ENCODE data around the gene MYRF. TPM values are rescaled to one million over a fixed set of nuclear protein-coding genes. Genes with fewer than 3 reads are reported as not detected.

The MYRF gene
- total RNA-seq, 4 donors from 2014 or later = 0.24 to 2.8 (median 0.83) TPM

GRCh38 chr11:61834278-61835048 is 82.0 kb downstream of the MYRF start:
- DNase-seq (ENCODE audit: low spot score in 2 of 2) = no peak
- peaks cover 4% of the 10 kb centered on the region for H3K36me3 ChIP-seq
- H3K9me3 ChIP-seq = no peaks in the 10 kb centered on the region
- peak overlapping the region; percentile 64 for H3K27ac ChIP-seq
- H3K27me3 ChIP-seq = no peaks in the 10 kb centered on the region
- H3K4me3 ChIP-seq = no peak overlapping the region
- peaks cover 32% of the 10 kb centered on the region for H3K4me1 ChIP-seq
- TF ChIP-seq CTCF (IDR thresholded peaks at IDR 0.05) (no peak), POLR2A (IDR thresholded peaks at IDR 0.05) (no peak), EP300 (IDR thresholded peaks at IDR 0.05) (no peak), POLR2AphosphoS5 (IDR thresholded peaks at IDR 0.05) (no peak)
- WGBS = 48% methylated on average over 11 of the region's 12 CpGs

GRCh38 chr11:61836193-61836592 is 83.8 kb downstream of the MYRF start:
- Histone ChIP-seq H3K27me3 (no peaks in the 10 kb centered on the region), H3K4me1 (peaks cover 19% of the 10 kb centered on the region), H3K36me3 (peaks cover 16% of the 10 kb centered on the region), H3K4me3 (no peak overlapping the region), H3K9me3 (no peaks in the 10 kb centered on the region), H3K27ac (peak overlapping the region; percentile 6)
- TF ChIP-seq CTCF (IDR thresholded peaks at IDR 0.05) (no peak), POLR2A (IDR thresholded peaks at IDR 0.05) (no peak), EP300 (IDR thresholded peaks at IDR 0.05) (no peak), POLR2AphosphoS5 (IDR thresholded peaks at IDR 0.05) (no peak)
- no peak for DNase-seq (ENCODE audit: low spot score in 2 of 2)
- WGBS = 94% methylated on average over 8 of the region's 8 CpGs

GRCh38 chr11:61837411-61838005 is 85.1 kb downstream of the MYRF start:
- H3K4me3 ChIP-seq = no peak overlapping the region
- H3K9me3 ChIP-seq = no peaks in the 10 kb centered on the region
- WGBS = 88% methylated on average over 8 of the region's 15 CpGs
- no peak for DNase-seq (ENCODE audit: low spot score in 2 of 2)
- peaks cover 19% of the 10 kb centered on the region for H3K4me1 ChIP-seq
- no peaks in the 10 kb centered on the region for H3K27me3 ChIP-seq
- no peak for TF ChIP-seq EP300 (IDR thresholded peaks at IDR 0.05)
- TF ChIP-seq CTCF (IDR thresholded peaks at IDR 0.05) = no peak
- no peak for TF ChIP-seq POLR2AphosphoS5 (IDR thresholded peaks at IDR 0.05)
- TF ChIP-seq POLR2A (IDR thresholded peaks at IDR 0.05) = no peak
- no peak overlapping the region for H3K27ac ChIP-seq
- peaks cover 22% of the 10 kb centered on the region for H3K36me3 ChIP-seq

Other genes starting within 250 kb of the MYRF start
- 1 to 10 TPM in 3 of 4 donors, not detected in 1; 1.1 to 2.1 (median 1.2) TPM for gene LRRC10B, start 243.9 kb upstream of the MYRF start, total RNA-seq
- 1 to 10 TPM; 5.4 to 8.4 (median 7.5) TPM for gene SYT7, start 171.6 kb upstream of the MYRF start, total RNA-seq
- gene DAGLA, start 72.2 kb upstream of the MYRF start, total RNA-seq = 1 to 10 TPM in 1 of 4 donors, under 1 TPM in 3; 0.64 to 1.2 (median 0.87) TPM
- 10 to 100 TPM; 29.7 to 44.8 (median 35.9) TPM for gene TMEM258, start 40.0 kb downstream of the MYRF start, total RNA-seq
- gene FEN1, start 40.3 kb downstream of the MYRF start, total RNA-seq = 10 to 100 TPM in 2 of 4 donors, 1 to 10 TPM in 2; 6.9 to 14.0 (median 9.2) TPM
- 10 to 100 TPM; 16.4 to 69.6 (median 46.6) TPM for gene FADS1, start 64.4 kb downstream of the MYRF start, total RNA-seq
- 100 to 1,000 TPM; 130 to 455 (median 327) TPM for gene FADS2, start 75.7 kb downstream of the MYRF start, total RNA-seq
- gene FADS3, start 138.9 kb downstream of the MYRF start, total RNA-seq = 10 to 100 TPM; 12.7 to 24.7 (median 17.9) TPM
- gene RAB3IL1, start 164.9 kb downstream of the MYRF start, total RNA-seq = 1 to 10 TPM; 2.6 to 8.9 (median 5.4) TPM
- gene BEST1, start 197.7 kb downstream of the MYRF start, total RNA-seq = 1 to 10 TPM; 1.5 to 4.1 (median 2.5) TPM
- gene FTH1, start 215.0 kb downstream of the MYRF start, total RNA-seq = 1,000 to 10,000 TPM in 2 of 4 donors, 100 to 1,000 TPM in 2; 578 to 1,480 (median 967) TPM